SIG-M5 treated with dmso at 0.1 percent for 504 hours (cell line): Measurements from ENCODE around the gene ASXL3.

Source experiments
- DNase-seq: peaks from one replicate; lab custom pipeline; 2025; ENCODE audit not compliant: unreplicated experiment; lab: John Stamatoyannopoulos, UW

Gene ASXL3

GRCh38 chr18:33656889-33657448 is 79.0 kb downstream of the ASXL3 start:
- no peak for DNase-seq

GRCh38 chr18:33660696-33661310 is 82.8 kb downstream of the ASXL3 start:
- DNase-seq = no peak

- DNase-seq = no peak
These were observed 86.3 kb downstream of the ASXL3 start for GRCh38 chr18:33664241-33664874.

- DNase-seq = no peak
These were observed 87.2 kb downstream of the ASXL3 start for GRCh38 chr18:33665187-33665586.

GRCh38 chr18:33665641-33666040 is 87.6 kb downstream of the ASXL3 start:
- DNase-seq = no peak

- DNase-seq = no peak
These were observed 88.9 kb downstream of the ASXL3 start for GRCh38 chr18:33666915-33667314.

- DNase-seq = no peak
These were observed 91.6 kb downstream of the ASXL3 start for GRCh38 chr18:33669589-33669988.

- no peak for DNase-seq
These were observed 92.0 kb downstream of the ASXL3 start for GRCh38 chr18:33670029-33670428.

GRCh38 chr18:33673689-33674088 is 95.7 kb downstream of the ASXL3 start:
- no peak for DNase-seq

GRCh38 chr18:33676593-33676992 is 98.6 kb downstream of the ASXL3 start:
- no peak for DNase-seq

- no peak for DNase-seq
These were observed 99.9 kb downstream of the ASXL3 start for GRCh38 chr18:33677891-33678290.

GRCh38 chr18:33682436-33682835 is 104.4 kb downstream of the ASXL3 start:
- no peak for DNase-seq

GRCh38 chr18:33694593-33694992 is 116.6 kb downstream of the ASXL3 start:
- DNase-seq = no peak

GRCh38 chr18:33696332-33697162 is 118.5 kb downstream of the ASXL3 start:
- DNase-seq = no peak

GRCh38 chr18:33697498-33697897 is 119.5 kb downstream of the ASXL3 start:
- no peak for DNase-seq

- DNase-seq = no peak
These were observed 121.4 kb downstream of the ASXL3 start for GRCh38 chr18:33699372-33699771.

- DNase-seq = no peak
These were observed 122.5 kb downstream of the ASXL3 start for GRCh38 chr18:33700513-33700976.

- DNase-seq = no peak
These were observed 124.6 kb downstream of the ASXL3 start for GRCh38 chr18:33702625-33703024.

GRCh38 chr18:33706391-33706790 is 128.4 kb downstream of the ASXL3 start:
- no peak for DNase-seq

GRCh38 chr18:33708876-33709275 is 130.9 kb downstream of the ASXL3 start:
- no peak for DNase-seq

- no peak for DNase-seq
These were observed 132.2 kb downstream of the ASXL3 start for GRCh38 chr18:33710269-33710668.

- no peak for DNase-seq
These were observed 133.5 kb downstream of the ASXL3 start for GRCh38 chr18:33711514-33711913.
